Measurements from ENCODE around the gene PRR20C. TPM values are rescaled to one million over a fixed set of nuclear protein-coding genes. Genes with fewer than 3 reads are reported as not detected.
"Not testable (repeated sequence)": the region's sequence is repeated elsewhere in the genome, so short reads cannot be mapped to it uniquely, and the experiment has no call there.

Gene PRR20C
- not detected for total RNA-seq
- long read RNA-seq, donor 1 = 0 reads
- long read RNA-seq, donor 2 = 0 reads

GRCh38 chr13:57153761-57154160, at the start of gene PRR20C:
PRR20C (plus strand) TSS chr13:57154061; CDS start chr13:57154448, 387 bp downstream.
- DNase-seq; intact Hi-C loops (cut with DNase I, micrococcal nuclease); H3K4me1 ChIP-seq (ENCODE audit: low read depth); H3K36me3 ChIP-seq (ENCODE audit: low read depth); ATAC-seq; H3K4me3 ChIP-seq; H3K9me3 ChIP-seq: not testable (repeated sequence)

GRCh38 chr13:57114945-57115344, 38.9 kb upstream of the PRR20C start:
- Histone ChIP-seq H3K4me1 (ENCODE audit: low read depth) (no peaks in the 10 kb centered on the region), H3K36me3 (ENCODE audit: low read depth) (no peaks in the 10 kb centered on the region), H3K4me3 (no peak overlapping the region), H3K9me3 (no peaks in the 10 kb centered on the region)
- intact Hi-C loops (cut with DNase I, micrococcal nuclease) = no loop called here
- TF ChIP-seq, protein P1, sequence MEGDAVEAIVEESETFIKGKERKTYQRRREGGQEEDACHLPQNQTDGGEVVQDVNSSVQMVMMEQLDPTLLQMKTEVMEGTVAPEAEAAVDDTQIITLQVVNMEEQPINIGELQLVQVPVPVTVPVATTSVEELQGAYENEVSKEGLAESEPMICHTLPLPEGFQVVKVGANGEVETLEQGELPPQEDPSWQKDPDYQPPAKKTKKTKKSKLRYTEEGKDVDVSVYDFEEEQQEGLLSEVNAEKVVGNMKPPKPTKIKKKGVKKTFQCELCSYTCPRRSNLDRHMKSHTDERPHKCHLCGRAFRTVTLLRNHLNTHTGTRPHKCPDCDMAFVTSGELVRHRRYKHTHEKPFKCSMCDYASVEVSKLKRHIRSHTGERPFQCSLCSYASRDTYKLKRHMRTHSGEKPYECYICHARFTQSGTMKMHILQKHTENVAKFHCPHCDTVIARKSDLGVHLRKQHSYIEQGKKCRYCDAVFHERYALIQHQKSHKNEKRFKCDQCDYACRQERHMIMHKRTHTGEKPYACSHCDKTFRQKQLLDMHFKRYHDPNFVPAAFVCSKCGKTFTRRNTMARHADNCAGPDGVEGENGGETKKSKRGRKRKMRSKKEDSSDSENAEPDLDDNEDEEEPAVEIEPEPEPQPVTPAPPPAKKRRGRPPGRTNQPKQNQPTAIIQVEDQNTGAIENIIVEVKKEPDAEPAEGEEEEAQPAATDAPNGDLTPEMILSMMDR (IDR thresholded peaks at IDR 0.05) = no peak
- ATAC-seq = no peak
- no peak for DNase-seq

- TF ChIP-seq, protein P1 (IDR thresholded peaks at IDR 0.05) = no peak
- intact Hi-C loops (cut with DNase I, micrococcal nuclease) = no loop called here
- DNase-seq (no peak), ATAC-seq (no peak)
- Histone ChIP-seq H3K36me3 (ENCODE audit: low read depth) (no peaks in the 10 kb centered on the region), H3K9me3 (no peaks in the 10 kb centered on the region), H3K4me1 (ENCODE audit: low read depth) (no peaks in the 10 kb centered on the region), H3K4me3 (no peak overlapping the region)
Measured at GRCh38 chr13:57123681-57124080, 30.2 kb upstream of the PRR20C start.

DNA sequence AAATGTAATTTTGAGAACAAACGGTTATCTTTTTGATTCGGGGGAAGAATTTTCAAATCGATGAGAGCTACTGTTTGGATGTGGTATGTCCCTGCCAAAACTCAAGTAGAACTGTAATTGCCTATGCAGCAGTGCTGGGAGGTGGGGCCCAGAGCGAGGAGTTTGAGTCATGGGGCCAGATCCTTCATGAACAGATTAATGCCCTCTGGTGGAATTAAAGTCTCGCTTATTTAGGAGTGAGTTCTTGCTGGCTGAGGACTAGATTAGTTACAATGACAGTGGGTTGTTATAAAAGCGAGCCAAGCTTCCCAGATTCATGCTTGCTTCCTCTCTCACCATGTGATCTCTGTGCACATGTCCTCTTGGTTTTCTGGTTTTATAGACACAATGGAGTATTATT, 25.0 kb upstream of the PRR20C start:
- Histone ChIP-seq H3K9me3 (no peaks in the 10 kb centered on the region), H3K4me3 (no peak overlapping the region), H3K36me3 (ENCODE audit: low read depth) (no peaks in the 10 kb centered on the region), H3K4me1 (ENCODE audit: low read depth) (no peaks in the 10 kb centered on the region)
- intact Hi-C loops (cut with DNase I, micrococcal nuclease) = no loop called here
- TF ChIP-seq, protein P1 (IDR thresholded peaks at IDR 0.05) = no peak
- DNase-seq (no peak), ATAC-seq (no peak)

DNA sequence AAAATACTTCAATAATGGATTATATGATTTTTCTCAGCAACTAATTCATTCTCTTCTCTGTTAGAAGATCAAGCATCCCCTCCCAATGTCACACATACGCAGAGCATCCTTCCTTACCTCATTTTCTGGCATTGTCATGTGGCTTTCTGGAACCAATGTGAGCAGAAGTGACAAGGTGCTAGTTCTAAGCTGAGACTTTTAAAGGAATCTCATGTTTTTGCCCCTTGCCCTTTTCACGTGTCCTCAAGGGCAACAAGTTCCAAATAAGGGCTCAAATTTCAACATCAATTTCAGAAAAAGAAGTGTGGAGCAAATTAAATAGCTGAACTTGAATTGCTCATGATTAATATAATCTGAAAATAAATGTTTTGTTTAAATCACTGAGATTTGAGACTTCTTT, 17.8 kb upstream of the PRR20C start:
- H3K9me3 ChIP-seq = no peaks in the 10 kb centered on the region
- TF ChIP-seq, protein P1 (IDR thresholded peaks at IDR 0.05) = no peak
- intact Hi-C loops (cut with DNase I, micrococcal nuclease) = no loop called here
- H3K4me1 ChIP-seq (ENCODE audit: low read depth) = no peaks in the 10 kb centered on the region
- H3K36me3 ChIP-seq (ENCODE audit: low read depth) = no peaks in the 10 kb centered on the region
- ATAC-seq (no peak), DNase-seq (no peak)
- no peak overlapping the region for H3K4me3 ChIP-seq

DNA sequence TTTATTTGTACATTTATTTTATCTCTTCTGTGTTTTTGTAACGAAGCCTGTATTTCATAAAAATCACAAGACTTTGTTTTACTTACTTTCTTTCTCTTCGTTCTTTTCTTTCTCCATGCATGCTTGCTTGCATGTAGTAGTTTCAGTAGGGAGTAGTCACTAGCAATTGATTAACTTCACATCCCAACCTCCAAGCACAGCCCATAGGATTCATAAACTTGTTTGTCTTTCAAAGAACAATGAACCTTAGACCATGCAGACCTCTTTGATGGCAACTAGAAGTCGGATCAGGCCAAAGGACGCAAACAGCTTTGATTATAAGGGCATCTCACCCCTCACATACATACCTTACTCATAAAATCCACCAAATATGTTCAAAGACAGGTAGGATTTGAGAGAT, 16.3 kb upstream of the PRR20C start:
- DNase-seq (peak in 1 of 3 donors; percentile 28), ATAC-seq (peak; percentile 88)
- H3K4me3 ChIP-seq = no peak overlapping the region
- H3K36me3 ChIP-seq (ENCODE audit: low read depth) = no peaks in the 10 kb centered on the region
- H3K4me1 ChIP-seq (ENCODE audit: low read depth) = no peaks in the 10 kb centered on the region
- no peaks in the 10 kb centered on the region for H3K9me3 ChIP-seq
- intact Hi-C loops (cut with DNase I, micrococcal nuclease) = no loop called here
- TF ChIP-seq, protein P1 (IDR thresholded peaks at IDR 0.05) = no peak
